Measurements from ENCODE around the gene ADAMTS17. TPM values are rescaled to one million over a fixed set of nuclear protein-coding genes. Genes with fewer than 3 reads are reported as not detected.

The ADAMTS17 gene
- total RNA-seq, 1 donor from 2014 or later, result 0.99 TPM

- no peaks in the 10 kb centered on the region for H3K27me3 ChIP-seq (ENCODE audit: low read depth)
- no peak for DNase-seq
- intact Hi-C loops (cut with micrococcal nuclease), result no loop called here
- no peak overlapping the region for H3K27ac ChIP-seq (replicated peaks)
- no peaks in the 10 kb centered on the region for H3K36me3 ChIP-seq
- no peaks in the 10 kb centered on the region for H3K4me1 ChIP-seq
- TF ChIP-seq CTCF (IDR thresholded peaks at IDR 0.05; ENCODE audit: borderline replicate concordance), result no peak
- no peaks in the 10 kb centered on the region for H3K9me3 ChIP-seq (replicated peaks)
- no peak overlapping the region for H3K4me3 ChIP-seq
Observed at GRCh38 chr15:100194996-100195395, 146.8 kb downstream of the ADAMTS17 start.

GRCh38 chr15:100193277-100193860 is 148.4 kb downstream of the ADAMTS17 start:
- Histone ChIP-seq H3K27me3 (ENCODE audit: low read depth) (no peaks in the 10 kb centered on the region), H3K9me3 (replicated peaks) (no peaks in the 10 kb centered on the region), H3K27ac (replicated peaks) (no peak overlapping the region), H3K4me1 (no peaks in the 10 kb centered on the region), H3K4me3 (no peak overlapping the region), H3K36me3 (no peaks in the 10 kb centered on the region)
- DNase-seq, result no peak
- intact Hi-C loops (cut with micrococcal nuclease), result no loop called here
- no peak for TF ChIP-seq CTCF (IDR thresholded peaks at IDR 0.05; ENCODE audit: borderline replicate concordance)

GRCh38 chr15:100192097-100193080 is 149.4 kb downstream of the ADAMTS17 start:
- Histone ChIP-seq H3K4me1 (no peaks in the 10 kb centered on the region), H3K9me3 (replicated peaks) (no peaks in the 10 kb centered on the region), H3K4me3 (no peak overlapping the region), H3K27ac (replicated peaks) (no peak overlapping the region), H3K27me3 (ENCODE audit: low read depth) (no peaks in the 10 kb centered on the region), H3K36me3 (no peaks in the 10 kb centered on the region)
- intact Hi-C loops (cut with micrococcal nuclease), result no loop called here
- no peak for TF ChIP-seq CTCF (IDR thresholded peaks at IDR 0.05; ENCODE audit: borderline replicate concordance)
- DNase-seq, result no peak

- Histone ChIP-seq H3K27ac (replicated peaks) (no peak overlapping the region), H3K27me3 (ENCODE audit: low read depth) (no peaks in the 10 kb centered on the region), H3K36me3 (no peaks in the 10 kb centered on the region), H3K4me1 (no peaks in the 10 kb centered on the region), H3K9me3 (replicated peaks) (no peaks in the 10 kb centered on the region), H3K4me3 (no peak overlapping the region)
- DNase-seq, result no peak
- TF ChIP-seq CTCF (IDR thresholded peaks at IDR 0.05; ENCODE audit: borderline replicate concordance), result no peak
- intact Hi-C loops (cut with micrococcal nuclease), result no loop called here
Observed at GRCh38 chr15:100191161-100191560, 150.6 kb downstream of the ADAMTS17 start.

- Histone ChIP-seq H3K4me1 (no peaks in the 10 kb centered on the region), H3K9me3 (replicated peaks) (no peaks in the 10 kb centered on the region), H3K27me3 (ENCODE audit: low read depth) (no peaks in the 10 kb centered on the region), H3K36me3 (no peaks in the 10 kb centered on the region), H3K4me3 (no peak overlapping the region), H3K27ac (replicated peaks) (no peak overlapping the region)
- TF ChIP-seq CTCF (IDR thresholded peaks at IDR 0.05; ENCODE audit: borderline replicate concordance), result no peak
- intact Hi-C loops (cut with micrococcal nuclease), result no loop called here
- no peak for DNase-seq
Observed at GRCh38 chr15:100190675-100191074, 151.1 kb downstream of the ADAMTS17 start.
